Ascending aorta (tissue), 2 donors: Measurements from ENCODE around the gene SLC15A1. TPM values are rescaled to one million over a fixed set of nuclear protein-coding genes. Genes with fewer than 3 reads are reported as not detected.

Experiments
- DNase-seq, 2 donors: peaks; one replicate each; pipeline ENCODE4 v3.0.0-alpha.2; 2019; ENCODE audit warnings: low spot score in 2 of 2
- H3K27ac ChIP-seq, 2 donors: fragments of 200-600 bp; sonication (generic); one replicate each; pipeline ENCODE4 v1.5.1; 2016 to 2017; ENCODE audit warnings: mild to moderate bottlenecking in 1 of 2
- H3K27me3 ChIP-seq: fragments of 200-600 bp; sonication (generic); one replicate; pipeline ENCODE4 v1.5.1; 2017
- H3K36me3 ChIP-seq, 2 donors: fragments of 200-600 bp; sonication (generic); one replicate each; pipeline ENCODE4 v1.5.1; 2016
- H3K4me1 ChIP-seq, 2 donors: fragments of 200-600 bp; sonication (generic); one replicate each; pipeline ENCODE4 v1.5.1; 2016 to 2017; ENCODE audit warnings: mild to moderate bottlenecking in 1 of 2
- H3K4me3 ChIP-seq, 2 donors: fragments of 200-600 bp; sonication (generic); one replicate each; pipeline ENCODE4 v1.5.1; 2016 to 2017; ENCODE audit warnings: mild to moderate bottlenecking in 1 of 2
- H3K9me3 ChIP-seq, 2 donors: fragments of 200-600 bp; sonication (generic); one replicate each; pipeline ENCODE4 v1.5.1; 2016
- intact Hi-C: fragments of 100-400 bp; cut with DNase I; formaldehyde crosslinking; loops from one replicate; pipeline ENCODE4 v1.15.1; 2023
- total RNA-seq: library from RNA; depleted of rRNA; stranded (reverse); fragments of >200 nt; gene quantifications from one replicate; pipeline ENCODE4 v1.1.0, GENCODE V29; 2016
- TF ChIP-seq, protein P1 (sequence below), 3 experiments: fragments of 200-600 bp in 2 of 3; fragments of 450-650 bp in 1 of 3; sonication (generic) in 2 of 3; IDR thresholded peaks; one replicate each; pipeline ENCODE4 v1.5.1; 2016 to 2019; ENCODE audit warnings: antibody characterized with exemption in 3 of 3, mild to moderate bottlenecking in 1 of 3, moderate library complexity in 1 of 3

Gene SLC15A1
- total RNA-seq, 1 donor from 2014 or later: not detected

DNA sequence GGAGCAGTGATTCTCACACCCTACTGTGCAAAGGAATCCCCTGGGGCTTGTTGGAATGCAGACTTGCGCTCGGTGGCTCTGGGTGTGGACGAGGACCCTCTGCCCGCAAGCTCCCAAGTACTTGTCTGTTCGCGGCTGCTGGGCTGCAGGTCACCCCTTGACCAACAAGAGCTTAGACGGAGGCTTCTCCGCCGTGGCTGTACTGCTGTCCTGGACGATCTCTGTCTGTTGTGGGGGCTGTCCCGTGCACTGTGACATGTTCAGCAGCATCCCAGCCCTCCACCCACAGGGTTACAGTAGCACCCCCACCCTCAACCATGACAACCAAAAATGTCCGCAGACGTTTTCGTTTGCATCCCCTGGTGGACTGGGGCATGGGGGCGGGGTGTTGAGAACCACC lies 22.9 kb upstream of the SLC15A1 start:
- H3K27ac ChIP-seq: no peak overlapping the region
- H3K4me1 ChIP-seq: no peaks in the 10 kb centered on the region
- H3K9me3 ChIP-seq: no peaks in the 10 kb centered on the region
- TF ChIP-seq, protein P1, sequence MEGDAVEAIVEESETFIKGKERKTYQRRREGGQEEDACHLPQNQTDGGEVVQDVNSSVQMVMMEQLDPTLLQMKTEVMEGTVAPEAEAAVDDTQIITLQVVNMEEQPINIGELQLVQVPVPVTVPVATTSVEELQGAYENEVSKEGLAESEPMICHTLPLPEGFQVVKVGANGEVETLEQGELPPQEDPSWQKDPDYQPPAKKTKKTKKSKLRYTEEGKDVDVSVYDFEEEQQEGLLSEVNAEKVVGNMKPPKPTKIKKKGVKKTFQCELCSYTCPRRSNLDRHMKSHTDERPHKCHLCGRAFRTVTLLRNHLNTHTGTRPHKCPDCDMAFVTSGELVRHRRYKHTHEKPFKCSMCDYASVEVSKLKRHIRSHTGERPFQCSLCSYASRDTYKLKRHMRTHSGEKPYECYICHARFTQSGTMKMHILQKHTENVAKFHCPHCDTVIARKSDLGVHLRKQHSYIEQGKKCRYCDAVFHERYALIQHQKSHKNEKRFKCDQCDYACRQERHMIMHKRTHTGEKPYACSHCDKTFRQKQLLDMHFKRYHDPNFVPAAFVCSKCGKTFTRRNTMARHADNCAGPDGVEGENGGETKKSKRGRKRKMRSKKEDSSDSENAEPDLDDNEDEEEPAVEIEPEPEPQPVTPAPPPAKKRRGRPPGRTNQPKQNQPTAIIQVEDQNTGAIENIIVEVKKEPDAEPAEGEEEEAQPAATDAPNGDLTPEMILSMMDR (IDR thresholded peaks at IDR 0.05): no peak
- no peaks in the 10 kb centered on the region for H3K36me3 ChIP-seq
- no peak for DNase-seq
- no peak overlapping the region for H3K4me3 ChIP-seq
- intact Hi-C loops: no loop called here
- no peaks in the 10 kb centered on the region for H3K27me3 ChIP-seq

DNA sequence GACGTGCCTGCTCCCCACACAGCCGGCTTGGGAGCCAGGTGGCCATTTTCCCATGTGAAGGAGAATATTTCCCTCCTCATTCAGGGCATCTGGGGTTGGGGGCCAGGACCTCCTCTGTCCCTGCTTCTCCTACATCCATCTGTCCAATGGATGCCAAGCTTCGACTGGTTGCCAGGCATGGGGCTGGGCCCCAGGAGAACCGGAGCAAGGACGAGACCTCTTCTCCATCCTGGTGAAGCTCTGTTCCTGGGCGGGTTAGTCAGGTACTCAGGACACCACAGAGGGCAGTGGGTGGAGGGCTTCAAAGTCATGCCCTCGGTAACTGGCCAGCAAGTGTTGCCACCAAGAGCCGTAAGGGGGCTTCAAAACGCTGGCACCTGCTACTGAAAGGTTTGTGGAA lies 22.3 kb upstream of the SLC15A1 start:
- intact Hi-C loops: no loop called here
- no peak overlapping the region for H3K27ac ChIP-seq
- H3K9me3 ChIP-seq: no peaks in the 10 kb centered on the region
- H3K36me3 ChIP-seq: no peaks in the 10 kb centered on the region
- DNase-seq: no peak
- no peak overlapping the region for H3K4me3 ChIP-seq
- no peaks in the 10 kb centered on the region for H3K27me3 ChIP-seq
- no peaks in the 10 kb centered on the region for H3K4me1 ChIP-seq
- TF ChIP-seq, protein P1 (IDR thresholded peaks at IDR 0.05): no peak

DNA sequence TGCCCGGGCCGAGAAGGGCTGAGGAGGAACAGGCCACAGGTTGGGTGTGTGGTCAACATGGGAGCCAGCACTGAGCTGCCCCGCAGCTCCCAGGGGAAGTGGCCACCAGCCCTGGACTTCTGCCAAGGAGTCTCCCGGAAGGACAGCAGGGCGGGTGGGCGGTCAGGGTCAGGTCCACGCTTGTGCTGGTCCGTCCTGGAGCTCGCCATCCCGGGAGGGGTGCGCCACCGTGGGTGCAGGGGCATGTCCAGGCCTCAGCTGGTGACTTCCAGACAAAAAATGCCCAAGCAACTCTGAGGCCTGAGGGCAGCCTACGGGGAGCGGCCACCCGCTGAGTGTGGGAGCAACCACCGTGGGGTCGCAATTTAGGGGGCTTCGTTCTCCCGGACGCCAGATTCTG lies 21.4 kb upstream of the SLC15A1 start:
- H3K4me1 ChIP-seq: no peaks in the 10 kb centered on the region
- H3K4me3 ChIP-seq: no peak overlapping the region
- no peaks in the 10 kb centered on the region for H3K27me3 ChIP-seq
- no peak for DNase-seq
- intact Hi-C loops: no loop called here
- no peaks in the 10 kb centered on the region for H3K36me3 ChIP-seq
- H3K9me3 ChIP-seq: no peaks in the 10 kb centered on the region
- no peak overlapping the region for H3K27ac ChIP-seq
- TF ChIP-seq, protein P1 (IDR thresholded peaks at IDR 0.05): no peak

DNA sequence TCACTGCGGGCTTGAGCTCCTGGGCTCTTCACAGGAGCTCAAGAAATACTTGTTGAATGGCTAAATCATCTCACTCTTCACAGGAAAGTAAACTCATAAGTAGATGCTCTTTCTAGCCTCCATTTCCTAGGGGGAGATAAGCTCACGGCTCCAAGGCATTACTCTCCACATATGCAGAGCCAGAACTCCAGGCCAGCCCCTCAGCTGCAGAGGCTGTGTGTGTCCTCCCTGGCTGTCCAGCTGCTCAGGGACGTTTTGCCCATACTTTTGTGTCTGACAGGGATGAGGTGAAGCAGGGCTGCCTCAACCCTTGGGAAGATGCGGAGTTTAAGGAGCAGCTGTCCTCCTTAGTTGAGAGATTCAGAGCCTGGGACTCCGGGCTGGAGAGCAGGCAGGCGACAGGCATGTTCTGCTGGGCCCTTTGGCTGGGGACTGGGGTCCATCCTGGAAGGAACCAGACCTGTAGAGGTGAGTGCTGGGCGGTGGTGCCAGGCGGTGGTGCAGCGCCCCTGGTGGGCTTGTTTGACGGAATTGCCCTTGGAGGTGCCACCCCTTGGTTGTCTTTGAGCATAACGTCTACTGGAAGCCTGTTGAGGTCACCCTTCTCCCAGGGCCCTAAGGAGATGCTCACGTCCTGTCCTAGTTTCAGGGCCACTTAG lies 20.5 kb upstream of the SLC15A1 start:
- Histone ChIP-seq H3K36me3 (no peaks in the 10 kb centered on the region), H3K4me1 (no peaks in the 10 kb centered on the region), H3K27me3 (no peaks in the 10 kb centered on the region), H3K9me3 (no peaks in the 10 kb centered on the region), H3K4me3 (no peak overlapping the region), H3K27ac (no peak overlapping the region)
- TF ChIP-seq, protein P1 (IDR thresholded peaks at IDR 0.05): no peak
- intact Hi-C loops: no loop called here
- DNase-seq: no peak

DNA sequence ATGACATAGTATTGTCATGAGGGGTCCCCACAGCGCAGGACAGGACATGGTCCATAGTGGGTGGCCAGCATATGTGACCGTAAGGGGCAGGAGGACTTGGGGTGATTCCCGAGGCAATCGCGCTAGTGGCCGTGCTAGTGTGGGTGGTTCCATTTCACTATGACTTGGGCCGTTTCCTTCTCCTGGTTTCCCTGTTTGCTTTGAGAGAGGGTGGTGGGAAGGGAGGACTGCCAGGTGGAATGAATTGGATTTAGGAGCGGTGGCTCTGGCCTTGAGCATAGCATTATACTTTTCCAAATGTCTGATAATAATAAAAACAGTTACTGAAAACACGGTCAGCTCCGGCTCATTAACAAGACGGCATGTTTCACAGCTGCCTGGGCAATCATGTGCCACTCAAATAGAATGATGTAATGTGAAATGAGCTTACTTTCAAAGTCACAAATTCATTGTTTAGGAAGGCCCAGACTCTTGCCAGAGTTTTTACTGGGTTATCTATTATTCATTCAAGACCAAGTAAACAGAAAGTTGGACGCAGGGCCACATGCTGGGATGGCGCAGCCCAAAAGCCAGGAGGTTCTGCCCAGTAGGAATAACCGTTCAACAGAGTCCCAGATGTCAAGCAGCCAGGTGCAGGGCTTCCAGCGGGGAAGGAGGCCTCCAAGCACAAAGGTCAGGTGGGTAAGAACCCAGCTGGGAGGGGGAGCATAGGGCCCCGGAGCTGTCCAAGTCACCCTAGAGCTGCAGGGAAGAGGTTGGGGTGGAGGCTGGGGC lies 19.6 kb upstream of the SLC15A1 start:
- Histone ChIP-seq H3K9me3 (no peaks in the 10 kb centered on the region), H3K4me3 (no peak overlapping the region), H3K27ac (no peak overlapping the region), H3K27me3 (no peaks in the 10 kb centered on the region), H3K4me1 (no peaks in the 10 kb centered on the region), H3K36me3 (no peaks in the 10 kb centered on the region)
- intact Hi-C loops: no loop called here
- DNase-seq: no peak
- TF ChIP-seq, protein P1 (IDR thresholded peaks at IDR 0.05): no peak
